Activated T-cell treated with anti-CD3 and anti-CD28 coated beads, Interleukin-2, amount 50 U/mL, for 24 hours (primary cell): Measurements from ENCODE around the gene EI24.

Source experiments
- DNase-seq: peaks from one replicate; pipeline ENCODE4 v3.0.0-alpha.2; 2020
- H3K27ac Mint-ChIP-seq: 2 replicates; pipeline ENCODE4 v1.8.0; 2020; ENCODE audit warnings: mild to moderate bottlenecking, mixed read lengths
- H3K27me3 Mint-ChIP-seq: 2 replicates; pipeline ENCODE4 v1.8.0; 2020; ENCODE audit warnings: mixed read lengths
- H3K36me3 Mint-ChIP-seq: 2 replicates; pipeline ENCODE4 v1.8.0; 2020; ENCODE audit warnings: low read depth, mixed read lengths
- H3K4me1 Mint-ChIP-seq: 2 replicates; pipeline ENCODE4 v1.8.0; 2020; ENCODE audit warnings: low read depth, mixed read lengths
- H3K4me3 Mint-ChIP-seq: 2 replicates; pipeline ENCODE4 v1.8.0; 2020; ENCODE audit warnings: mild to moderate bottlenecking, moderate library complexity, mixed read lengths
- H3K9me3 Mint-ChIP-seq: 2 replicates; pipeline ENCODE4 v1.8.0; 2020; ENCODE audit warnings: mixed read lengths

EI24 gene

DNA sequence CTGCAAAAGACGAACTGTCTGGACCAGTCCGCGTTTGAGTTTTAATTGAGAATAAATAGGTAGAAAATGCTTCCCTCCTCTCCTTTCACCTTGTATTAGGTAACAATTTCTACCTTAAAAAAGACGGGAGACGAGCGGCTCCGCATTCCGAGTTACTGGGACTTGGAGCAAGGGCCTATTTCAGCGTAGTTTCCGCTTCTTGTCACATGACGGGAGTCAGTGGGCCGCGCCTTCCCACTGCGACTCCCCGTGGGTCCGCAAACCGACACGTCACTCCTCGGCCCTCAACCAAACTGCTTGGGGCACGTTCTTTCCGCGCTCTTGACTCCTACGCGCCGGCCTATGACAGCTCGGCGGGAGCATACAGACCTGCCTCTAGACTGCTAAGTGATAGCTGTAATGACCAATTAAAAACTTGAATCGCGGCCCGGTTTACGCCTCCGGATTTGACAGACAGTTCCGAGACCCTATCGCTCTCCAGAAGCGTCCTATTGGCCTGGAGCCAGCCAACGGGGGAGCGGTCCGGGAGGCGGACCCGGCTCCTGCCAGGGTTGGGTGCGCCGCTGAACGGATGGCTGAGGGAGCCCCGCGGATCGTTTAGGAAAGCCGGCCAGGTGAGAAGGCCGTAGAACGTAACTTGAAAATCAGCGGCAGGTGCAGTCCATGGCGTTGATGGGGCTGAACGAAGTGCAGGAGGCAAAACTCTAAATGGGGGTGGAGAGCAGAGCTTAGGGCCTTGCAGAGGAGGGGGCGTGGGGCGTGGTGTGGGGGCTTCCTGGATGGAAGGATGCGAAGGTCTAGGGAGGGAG lies 23.2 kb downstream of the EI24 start, which contains the start of gene STT3A:
STT3A (plus strand) TSS at position 548 of the 809 bp plus-strand sequence. CDS start 3,064 bp downstream, outside the sequence.
- no peaks in the 10 kb centered on the region for H3K9me3 Mint-ChIP-seq
- DNase-seq, result peak; percentile 97
- peak within 1 kb of the TSS; percentile 98 for H3K27ac Mint-ChIP-seq
- peaks cover 58% of the 10 kb centered on the region for H3K36me3 Mint-ChIP-seq
- peaks cover 53% of the 10 kb centered on the region for H3K4me1 Mint-ChIP-seq
- peak within 1 kb of the TSS; percentile 89 for H3K4me3 Mint-ChIP-seq
- no peaks in the 10 kb centered on the region for H3K27me3 Mint-ChIP-seq

DNA sequence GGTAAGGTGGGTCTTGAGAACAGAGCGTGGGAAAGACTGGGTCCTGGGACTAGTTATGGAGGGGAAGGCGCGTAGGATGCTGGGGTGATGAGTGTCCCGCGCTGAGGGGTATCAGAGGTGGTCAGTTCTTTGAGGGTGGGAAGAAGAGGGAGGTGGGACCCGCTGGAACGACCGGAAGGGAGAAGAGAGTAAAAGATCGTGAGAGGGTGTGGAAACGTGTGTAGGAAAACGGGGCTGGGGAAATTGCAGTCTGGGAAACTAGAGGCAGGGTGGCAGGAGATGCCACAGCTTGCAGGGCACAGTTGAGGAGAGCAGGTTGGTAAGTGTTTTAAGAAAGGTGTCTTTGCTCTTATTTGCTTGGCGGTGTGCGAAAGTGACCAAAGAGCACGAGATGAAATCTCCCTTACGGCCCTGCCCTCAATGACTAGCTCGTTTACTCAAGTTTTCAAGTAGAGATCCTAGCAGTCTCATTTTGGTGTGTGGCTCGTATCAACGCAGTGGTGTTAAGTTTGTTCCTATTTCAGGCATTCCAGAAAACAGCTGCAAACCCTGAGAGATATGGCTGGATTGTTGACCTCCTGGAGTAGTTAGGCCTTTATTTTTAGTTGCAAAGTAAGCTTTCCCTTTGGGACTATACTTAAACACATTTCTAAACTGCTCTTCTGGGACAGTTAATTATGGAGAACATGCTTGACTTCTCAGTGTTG lies 24.0 kb downstream of the EI24 start:
- peak overlapping the region; percentile 89 for H3K4me3 Mint-ChIP-seq
- peak overlapping the region; percentile 98 for H3K27ac Mint-ChIP-seq
- peaks cover 51% of the 10 kb centered on the region for H3K4me1 Mint-ChIP-seq
- H3K9me3 Mint-ChIP-seq, result no peaks in the 10 kb centered on the region
- no peaks in the 10 kb centered on the region for H3K27me3 Mint-ChIP-seq
- DNase-seq, result no peak
- H3K36me3 Mint-ChIP-seq, result peaks cover 66% of the 10 kb centered on the region

DNA sequence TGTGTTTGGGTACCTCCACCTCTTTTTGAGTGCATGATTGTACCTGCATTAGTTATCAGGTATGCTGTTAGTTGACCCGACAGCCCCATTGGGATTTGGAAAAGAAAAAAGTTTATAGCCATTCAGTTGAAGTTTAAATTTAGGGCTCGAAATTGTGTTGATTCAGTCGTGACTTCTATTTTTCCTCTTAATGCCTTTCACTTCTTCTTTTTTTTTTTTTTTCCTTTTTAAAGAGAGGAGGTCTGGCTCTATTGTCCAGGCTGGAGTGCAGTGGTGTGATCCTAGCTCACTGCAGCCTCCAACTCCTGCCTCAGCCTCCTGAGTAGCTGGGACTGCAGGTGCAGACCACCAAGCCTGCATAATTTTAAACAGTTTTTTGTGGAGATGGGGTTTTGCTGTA lies 25.7 kb downstream of the EI24 start:
- H3K9me3 Mint-ChIP-seq, result no peaks in the 10 kb centered on the region
- peak overlapping the region; percentile 89 for H3K4me3 Mint-ChIP-seq
- no peak for DNase-seq
- no peaks in the 10 kb centered on the region for H3K27me3 Mint-ChIP-seq
- H3K36me3 Mint-ChIP-seq, result peaks cover 80% of the 10 kb centered on the region
- peaks cover 43% of the 10 kb centered on the region for H3K4me1 Mint-ChIP-seq
- H3K27ac Mint-ChIP-seq, result peak overlapping the region; percentile 73

DNA sequence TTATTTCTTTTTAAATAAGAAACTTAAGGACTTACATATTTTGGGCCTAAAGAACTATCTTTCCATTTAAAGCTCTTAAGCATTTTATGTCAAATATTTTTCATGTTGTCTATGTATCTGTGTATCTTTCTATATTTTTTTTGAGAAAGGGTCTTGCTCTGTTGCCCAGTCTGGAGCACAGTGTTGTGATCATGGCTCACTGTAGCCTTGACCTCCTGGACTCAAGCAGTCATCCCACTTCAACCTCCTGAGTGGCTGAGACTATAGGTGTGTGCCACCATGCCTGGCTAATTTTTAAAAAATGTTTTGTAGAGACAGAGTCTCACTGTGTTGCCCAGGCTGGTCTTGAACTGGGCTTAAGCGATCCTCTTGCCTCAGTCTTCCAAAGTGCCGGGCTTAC lies 31.4 kb downstream of the EI24 start:
- H3K4me3 Mint-ChIP-seq, result no peak overlapping the region
- peaks cover 14% of the 10 kb centered on the region for H3K4me1 Mint-ChIP-seq
- H3K27ac Mint-ChIP-seq, result peak overlapping the region; percentile 22
- DNase-seq, result no peak
- H3K27me3 Mint-ChIP-seq, result no peaks in the 10 kb centered on the region
- H3K9me3 Mint-ChIP-seq, result no peaks in the 10 kb centered on the region
- peaks cover 93% of the 10 kb centered on the region for H3K36me3 Mint-ChIP-seq

DNA sequence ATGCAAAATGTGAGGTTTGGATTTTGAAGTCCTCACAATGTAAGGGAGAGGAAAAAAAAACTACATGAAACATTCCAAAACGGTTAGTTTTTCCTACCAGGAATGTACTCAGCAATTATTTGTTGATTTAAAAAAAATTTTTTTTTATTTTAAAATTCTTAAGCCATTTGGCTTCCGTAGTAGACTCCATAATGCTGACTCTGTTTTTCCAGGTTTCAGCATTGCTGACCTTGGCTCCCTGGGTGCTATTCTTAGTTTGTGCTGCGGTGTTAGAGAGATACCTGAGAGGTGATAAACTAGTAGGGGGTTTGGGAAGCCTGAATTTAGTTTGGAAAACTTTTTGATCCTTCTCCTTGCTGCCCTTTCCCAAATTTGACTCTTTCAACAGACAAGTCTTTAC lies 33.9 kb downstream of the EI24 start:
- Mint-ChIP-seq H3K4me1 (peaks cover 3% of the 10 kb centered on the region), H3K27ac (no peak overlapping the region), H3K27me3 (no peaks in the 10 kb centered on the region), H3K4me3 (no peak overlapping the region), H3K9me3 (no peaks in the 10 kb centered on the region), H3K36me3 (peaks cover 92% of the 10 kb centered on the region)
- DNase-seq, result no peak

DNA sequence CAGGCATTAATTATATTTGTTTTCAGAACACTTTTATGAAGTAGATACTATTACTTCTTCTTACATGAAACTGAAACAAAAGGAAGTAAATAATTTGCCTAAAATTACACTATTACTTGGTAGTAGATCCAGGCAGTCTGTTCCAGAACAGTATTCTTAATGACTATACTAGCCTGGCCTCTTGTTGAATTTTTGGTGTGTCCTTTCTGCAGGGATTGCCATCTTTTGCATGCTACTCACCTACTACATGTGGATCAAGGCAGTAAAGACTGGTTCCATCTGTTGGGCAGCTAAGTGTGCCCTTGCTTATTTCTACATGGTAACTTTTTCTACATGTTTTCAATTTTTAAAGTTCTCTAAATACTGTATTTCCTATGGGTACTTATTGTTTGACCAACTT lies 36.1 kb downstream of the EI24 start:
- DNase-seq, result no peak
- Mint-ChIP-seq H3K27ac (no peak overlapping the region), H3K36me3 (peaks cover 96% of the 10 kb centered on the region), H3K27me3 (no peaks in the 10 kb centered on the region), H3K4me1 (peaks cover 3% of the 10 kb centered on the region), H3K4me3 (no peak overlapping the region), H3K9me3 (no peaks in the 10 kb centered on the region)

DNA sequence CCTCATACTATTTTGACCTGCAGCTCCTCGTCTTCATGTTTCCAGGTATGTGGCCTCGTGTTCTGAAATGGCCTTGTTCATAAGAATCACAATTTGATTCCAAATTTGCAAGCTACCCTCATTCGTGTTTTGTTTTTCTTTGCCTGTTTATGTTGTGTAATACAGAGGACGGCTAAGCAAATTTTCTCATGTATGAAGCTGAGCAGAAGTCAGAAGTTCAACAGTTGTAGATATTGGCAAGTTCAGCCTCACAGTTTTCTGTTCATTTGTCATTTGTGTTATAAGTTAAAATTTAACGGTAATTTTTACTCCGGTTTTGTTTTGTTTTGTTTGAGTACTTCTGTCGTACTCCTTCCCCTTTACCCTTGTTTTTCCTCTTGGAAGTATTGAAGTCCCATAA lies 40.3 kb downstream of the EI24 start:
- DNase-seq, result no peak
- no peak overlapping the region for H3K4me3 Mint-ChIP-seq
- peaks cover 95% of the 10 kb centered on the region for H3K36me3 Mint-ChIP-seq
- no peaks in the 10 kb centered on the region for H3K9me3 Mint-ChIP-seq
- H3K4me1 Mint-ChIP-seq, result peaks cover 2% of the 10 kb centered on the region
- no peaks in the 10 kb centered on the region for H3K27me3 Mint-ChIP-seq
- H3K27ac Mint-ChIP-seq, result no peak overlapping the region

DNA sequence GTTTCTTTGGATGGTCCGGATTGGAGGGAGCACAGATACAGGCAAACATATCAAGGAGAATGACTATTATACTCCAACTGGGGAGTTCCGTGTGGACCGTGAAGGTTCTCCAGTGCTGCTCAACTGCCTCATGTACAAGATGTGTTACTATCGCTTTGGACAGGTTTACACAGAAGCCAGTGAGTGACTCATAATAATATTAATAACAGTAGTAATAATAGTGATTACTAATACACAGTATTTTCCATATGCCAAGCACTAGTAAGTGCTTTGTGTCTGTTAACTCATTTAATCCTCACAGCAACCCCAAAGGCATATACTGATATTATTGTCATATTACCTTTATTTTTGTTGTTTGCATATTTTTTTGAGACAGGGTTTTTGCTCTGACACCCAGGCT lies 49.1 kb downstream of the EI24 start:
- Mint-ChIP-seq H3K9me3 (no peaks in the 10 kb centered on the region), H3K27ac (no peak overlapping the region), H3K4me1 (no peaks in the 10 kb centered on the region), H3K27me3 (no peaks in the 10 kb centered on the region), H3K36me3 (peaks cover 97% of the 10 kb centered on the region), H3K4me3 (no peak overlapping the region)
- no peak for DNase-seq

DNA sequence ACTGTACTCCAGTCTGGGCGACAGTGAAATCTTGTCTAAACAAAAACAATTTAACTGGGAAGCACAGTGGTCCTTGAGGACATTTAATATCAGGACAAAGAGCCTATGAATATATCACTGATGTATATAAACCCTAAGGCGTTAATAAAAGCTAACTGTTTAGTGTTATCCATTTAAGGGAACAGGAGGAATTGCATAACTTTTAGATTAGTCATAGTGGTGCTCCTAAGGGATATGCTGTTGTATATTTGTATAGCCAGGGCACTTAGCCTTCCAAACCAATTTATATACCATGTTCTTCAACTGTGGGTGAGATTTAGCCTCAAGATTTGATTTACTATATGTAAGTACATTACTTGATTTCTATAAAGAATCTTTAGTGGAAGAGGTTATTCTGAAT lies 52.7 kb downstream of the EI24 start:
- H3K27me3 Mint-ChIP-seq, result no peaks in the 10 kb centered on the region
- peak overlapping the region; percentile 22 for H3K27ac Mint-ChIP-seq
- peaks cover 16% of the 10 kb centered on the region for H3K4me1 Mint-ChIP-seq
- no peak overlapping the region for H3K4me3 Mint-ChIP-seq
- H3K9me3 Mint-ChIP-seq, result no peaks in the 10 kb centered on the region
- H3K36me3 Mint-ChIP-seq, result peaks cover 95% of the 10 kb centered on the region
- no peak for DNase-seq

DNA sequence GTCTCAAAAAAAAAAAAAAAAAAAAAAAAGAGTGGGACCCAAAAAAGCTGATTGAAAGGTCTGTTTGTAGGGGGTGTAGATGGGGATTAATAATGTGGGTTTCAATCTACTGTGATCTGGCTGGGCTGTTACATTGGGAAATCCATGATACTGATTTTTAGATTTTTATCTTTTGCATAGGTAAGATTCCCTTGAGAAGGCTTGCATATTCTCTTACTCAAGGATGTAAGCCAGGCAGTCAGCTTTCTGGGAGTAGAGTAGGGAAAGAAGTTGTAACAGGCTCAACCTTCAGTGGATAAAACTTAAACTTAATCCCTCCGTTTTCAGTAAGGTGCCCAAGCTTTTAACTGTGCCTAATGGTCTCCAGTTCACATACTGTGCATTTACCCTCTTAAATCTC lies 53.8 kb downstream of the EI24 start:
- no peak for DNase-seq
- Mint-ChIP-seq H3K4me3 (no peak overlapping the region), H3K27ac (peak overlapping the region; percentile 41), H3K9me3 (no peaks in the 10 kb centered on the region), H3K36me3 (peaks cover 95% of the 10 kb centered on the region), H3K4me1 (peaks cover 25% of the 10 kb centered on the region), H3K27me3 (no peaks in the 10 kb centered on the region)

DNA sequence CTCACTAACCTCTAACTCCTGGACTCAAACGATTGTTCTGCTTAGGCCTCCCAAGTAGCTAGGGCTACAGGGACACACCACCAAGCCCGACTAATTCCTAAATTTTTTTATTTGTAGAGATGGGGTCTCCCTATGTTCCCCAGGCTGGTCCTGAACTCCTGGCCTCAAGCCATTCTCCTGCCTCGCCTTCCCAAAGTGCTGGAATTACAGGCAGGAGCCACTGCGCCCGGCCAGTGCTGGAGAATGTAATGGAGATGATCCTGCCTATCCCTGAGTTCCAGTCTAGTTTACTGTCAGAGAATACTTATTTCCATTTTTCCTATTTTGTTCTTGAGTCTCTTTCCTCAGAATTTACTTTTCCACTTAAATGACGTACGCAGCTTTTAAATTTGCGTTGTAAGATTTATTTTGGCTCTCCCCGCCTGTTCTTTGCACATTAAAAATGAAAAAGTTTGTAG lies 55.5 kb downstream of the EI24 start, which contains the start of gene CHEK1:
CHEK1 (plus strand) TSS at position 408 of the 458 bp plus-strand sequence. CDS start 1,606 bp downstream, outside the sequence.
- Mint-ChIP-seq H3K4me3 (peak within 1 kb of the TSS; percentile 92), H3K27ac (peak within 1 kb of the TSS; percentile 98), H3K36me3 (peaks cover 92% of the 10 kb centered on the region), H3K27me3 (no peaks in the 10 kb centered on the region), H3K4me1 (peaks cover 25% of the 10 kb centered on the region), H3K9me3 (no peaks in the 10 kb centered on the region)
- DNase-seq, result no peak

DNA sequence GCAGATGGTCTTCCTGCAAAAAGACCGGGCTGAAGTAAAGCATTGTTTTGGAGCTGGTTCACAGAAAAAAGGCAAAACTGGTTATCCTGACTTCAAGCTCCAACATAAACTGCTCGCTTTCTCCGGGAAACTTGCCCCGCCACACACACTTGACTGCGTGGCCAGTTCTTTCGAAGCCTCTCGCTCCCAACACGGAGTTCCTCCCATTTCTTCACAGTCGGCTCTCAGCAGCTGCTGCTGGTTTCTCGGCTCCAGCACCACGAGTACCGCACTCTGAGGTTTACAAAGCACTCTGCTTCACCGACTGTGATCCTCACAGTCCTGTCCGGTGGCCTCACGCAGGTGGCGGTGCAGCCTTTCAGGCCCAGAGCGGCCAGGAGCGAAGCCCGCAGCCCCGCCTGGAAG lies 56.0 kb downstream of the EI24 start:
- no peaks in the 10 kb centered on the region for H3K9me3 Mint-ChIP-seq

DNA sequence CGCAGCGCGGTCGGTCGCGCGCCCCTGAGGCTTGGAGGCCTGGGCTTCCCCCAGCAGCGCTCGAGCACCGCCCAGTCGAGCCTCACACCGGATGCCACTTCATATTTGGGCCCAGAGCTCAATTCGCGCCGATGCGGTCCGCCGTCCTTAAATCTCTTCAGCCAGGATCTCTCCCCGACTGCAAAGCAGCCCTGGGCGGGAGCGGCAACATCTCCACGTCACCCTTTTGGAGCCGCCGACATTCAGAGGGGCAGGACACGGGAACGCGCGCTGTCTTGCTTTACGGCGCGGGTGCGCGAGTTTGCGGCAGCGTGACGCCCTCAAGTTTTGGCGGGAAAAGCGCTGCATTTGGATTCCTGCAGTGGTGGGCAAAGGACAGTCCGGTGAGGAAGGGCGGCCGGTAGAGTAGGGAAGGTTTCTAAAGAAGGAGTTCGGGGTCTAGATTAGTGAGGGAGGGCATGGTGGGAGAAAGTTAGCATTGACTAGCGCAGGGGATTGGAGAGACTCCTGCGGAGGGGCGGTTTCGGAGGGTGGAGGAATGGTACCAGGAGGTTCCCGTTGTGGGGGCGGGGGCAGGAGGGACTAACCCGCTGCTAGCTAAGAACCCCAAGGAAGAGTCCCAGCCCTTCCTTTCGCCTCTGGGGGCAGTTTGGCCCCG lies 56.5 kb downstream of the EI24 start:
- Mint-ChIP-seq H3K4me1 (peaks cover 25% of the 10 kb centered on the region), H3K9me3 (no peaks in the 10 kb centered on the region), H3K36me3 (peaks cover 90% of the 10 kb centered on the region), H3K27me3 (no peaks in the 10 kb centered on the region), H3K4me3 (peak overlapping the region; percentile 92), H3K27ac (peak overlapping the region; percentile 98)
- DNase-seq, result peak; percentile 92

More for the DNA sequence above, 56.0 kb downstream of the EI24 start:
- peaks cover 92% of the 10 kb centered on the region for H3K36me3 Mint-ChIP-seq
- no peaks in the 10 kb centered on the region for H3K27me3 Mint-ChIP-seq
- peak overlapping the region; percentile 92 for H3K4me3 Mint-ChIP-seq
- peaks cover 25% of the 10 kb centered on the region for H3K4me1 Mint-ChIP-seq
- DNase-seq, result no peak
- H3K27ac Mint-ChIP-seq, result peak overlapping the region; percentile 98

DNA sequence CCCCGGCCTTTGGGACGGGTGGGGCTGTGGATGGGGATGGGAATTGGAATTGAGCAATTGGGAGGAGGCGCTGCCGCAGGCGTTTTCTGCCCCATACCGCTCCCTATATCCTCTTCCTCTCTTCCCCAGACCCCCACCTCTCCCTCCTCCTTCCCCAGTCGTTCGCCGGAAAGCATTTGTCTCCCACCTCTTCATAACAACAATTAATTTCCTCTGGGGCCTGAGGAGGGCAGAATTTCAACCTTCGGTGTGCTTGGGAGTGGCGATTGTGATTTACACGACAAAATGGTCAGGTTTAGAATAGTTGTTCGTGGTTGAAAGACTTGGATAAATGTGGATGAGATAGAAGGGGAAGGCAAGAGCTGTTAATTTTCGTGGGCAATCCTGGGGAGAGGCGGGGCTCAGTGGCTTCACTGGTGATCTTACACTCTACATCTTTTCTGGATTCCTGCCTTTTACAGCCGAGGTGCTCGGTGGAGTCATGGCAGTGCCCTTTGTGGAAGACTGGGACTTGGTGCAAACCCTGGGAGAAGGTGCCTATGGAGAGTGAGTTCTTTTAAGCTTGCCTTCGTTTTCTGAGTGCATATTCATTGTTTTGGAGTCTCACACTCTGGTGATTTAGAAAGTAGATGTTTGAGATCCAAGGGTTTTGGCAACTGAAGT lies 57.1 kb downstream of the EI24 start:
- no peak for DNase-seq
- peak overlapping the region; percentile 92 for H3K4me3 Mint-ChIP-seq
- no peaks in the 10 kb centered on the region for H3K9me3 Mint-ChIP-seq
- peaks cover 88% of the 10 kb centered on the region for H3K36me3 Mint-ChIP-seq
- no peaks in the 10 kb centered on the region for H3K27me3 Mint-ChIP-seq
- H3K4me1 Mint-ChIP-seq, result peaks cover 26% of the 10 kb centered on the region
- H3K27ac Mint-ChIP-seq, result peak overlapping the region; percentile 98
